NCI-H2196 (cell line): ENCODE measurements around the gene PHF20.
"Not testable (repeated sequence)": the region's sequence is repeated elsewhere in the genome, so short reads cannot be mapped to it uniquely, and the experiment has no call there.

Experiments used
- DNase-seq: peaks from one replicate; lab custom pipeline; 2025; ENCODE audit not compliant: unreplicated experiment; lab: John Stamatoyannopoulos, UW

Gene PHF20

DNA sequence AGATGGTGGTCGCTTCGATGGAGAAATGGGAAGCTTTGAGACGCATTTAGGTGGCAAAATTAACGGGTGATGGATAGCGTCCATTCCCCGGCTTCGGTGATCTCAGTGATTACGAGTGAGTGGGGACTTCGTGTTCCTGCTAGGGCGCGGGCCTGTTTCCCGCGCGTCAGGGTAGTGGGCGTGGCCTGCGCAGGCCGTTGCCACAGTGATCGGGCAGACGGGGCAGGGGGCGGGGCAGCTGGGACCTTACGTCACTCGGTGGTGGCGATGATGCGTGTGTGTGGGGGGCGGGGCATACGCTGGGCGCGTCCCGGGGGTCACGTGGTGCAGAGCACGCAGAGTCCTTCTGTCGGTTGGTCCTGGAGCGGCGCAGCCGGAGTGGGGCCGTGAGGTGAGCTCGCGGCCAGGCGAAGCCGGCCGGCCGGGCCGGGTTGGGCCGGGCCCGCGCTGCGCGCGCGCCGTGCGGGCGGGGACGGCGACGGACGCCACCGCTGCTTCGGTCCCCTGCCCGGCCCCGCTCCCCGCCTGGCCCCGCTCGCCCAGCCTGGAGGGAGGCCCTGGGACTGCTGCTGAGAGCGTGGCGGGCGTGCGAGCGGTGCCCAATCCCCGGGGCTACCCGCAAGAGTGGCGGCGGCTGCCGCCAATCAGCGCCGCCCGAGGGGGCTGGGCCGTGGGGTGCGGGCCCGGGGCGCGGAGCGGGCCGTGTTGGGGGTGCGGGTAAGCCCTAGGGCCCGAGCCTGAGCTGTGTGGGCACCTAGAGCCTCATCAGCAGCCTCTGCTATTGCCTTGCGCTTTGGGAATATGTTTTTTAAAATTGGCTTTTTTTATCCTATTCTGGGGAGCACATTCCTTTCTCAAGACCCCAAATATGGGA, at the start of gene PHF20:
Gene PHF20, plus strand, starts transcription at position 327 of the 874 bp plus-strand sequence. CDS start 29,508 bp downstream, outside the sequence.
- peak; percentile 99 for DNase-seq

DNA sequence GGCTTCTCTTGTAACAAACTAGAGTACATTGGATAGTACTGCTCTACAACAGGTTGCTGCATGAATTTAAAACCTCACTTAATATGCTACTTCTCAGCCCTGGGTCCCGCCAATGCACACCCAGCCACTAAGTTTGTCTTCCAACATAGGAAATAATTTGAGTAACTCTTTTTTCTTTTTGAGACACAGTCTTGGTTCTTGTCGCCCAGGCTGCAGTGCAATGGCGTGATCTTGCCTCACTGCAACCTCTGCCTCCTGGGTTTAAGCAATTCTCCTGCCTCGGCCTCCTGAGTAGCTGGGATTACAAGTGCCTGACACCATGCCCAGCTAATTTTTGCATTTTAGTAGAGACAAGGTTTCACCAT, 48.6 kb upstream of the PHF20 start:
- DNase-seq = not testable (repeated sequence)

DNA sequence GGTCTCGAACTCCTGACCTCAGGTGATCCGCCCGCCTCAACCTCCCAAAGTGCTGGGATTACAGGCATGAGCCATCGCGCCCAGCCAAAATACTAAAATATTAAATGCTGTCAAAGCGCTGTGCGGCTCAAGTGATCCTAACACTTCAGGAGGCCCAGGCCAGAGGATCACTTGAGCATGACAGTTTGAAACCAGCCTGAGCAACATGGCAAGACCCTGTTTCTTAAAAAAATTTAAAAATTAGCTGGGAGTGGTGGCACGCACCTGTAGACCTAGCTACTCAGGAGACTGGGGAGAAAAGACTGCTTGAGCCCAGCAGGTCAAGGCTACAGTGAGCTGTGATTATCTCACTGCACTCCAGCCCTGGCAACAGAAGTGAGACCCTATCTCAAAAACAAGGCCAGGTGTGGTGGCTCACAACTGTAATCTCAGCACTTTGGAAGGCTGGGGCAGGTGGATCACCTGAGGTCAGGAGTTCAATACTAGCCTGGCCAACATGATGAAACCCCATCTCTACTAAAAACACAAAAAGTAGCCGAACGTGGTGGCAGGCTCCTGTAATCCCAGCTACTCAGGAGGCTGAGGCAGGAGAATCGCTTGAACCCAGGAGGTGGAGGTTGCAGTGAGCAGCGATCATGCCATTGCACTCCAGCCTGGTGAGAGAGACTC, 48.0 kb upstream of the PHF20 start:
- not testable (repeated sequence) for DNase-seq

DNA sequence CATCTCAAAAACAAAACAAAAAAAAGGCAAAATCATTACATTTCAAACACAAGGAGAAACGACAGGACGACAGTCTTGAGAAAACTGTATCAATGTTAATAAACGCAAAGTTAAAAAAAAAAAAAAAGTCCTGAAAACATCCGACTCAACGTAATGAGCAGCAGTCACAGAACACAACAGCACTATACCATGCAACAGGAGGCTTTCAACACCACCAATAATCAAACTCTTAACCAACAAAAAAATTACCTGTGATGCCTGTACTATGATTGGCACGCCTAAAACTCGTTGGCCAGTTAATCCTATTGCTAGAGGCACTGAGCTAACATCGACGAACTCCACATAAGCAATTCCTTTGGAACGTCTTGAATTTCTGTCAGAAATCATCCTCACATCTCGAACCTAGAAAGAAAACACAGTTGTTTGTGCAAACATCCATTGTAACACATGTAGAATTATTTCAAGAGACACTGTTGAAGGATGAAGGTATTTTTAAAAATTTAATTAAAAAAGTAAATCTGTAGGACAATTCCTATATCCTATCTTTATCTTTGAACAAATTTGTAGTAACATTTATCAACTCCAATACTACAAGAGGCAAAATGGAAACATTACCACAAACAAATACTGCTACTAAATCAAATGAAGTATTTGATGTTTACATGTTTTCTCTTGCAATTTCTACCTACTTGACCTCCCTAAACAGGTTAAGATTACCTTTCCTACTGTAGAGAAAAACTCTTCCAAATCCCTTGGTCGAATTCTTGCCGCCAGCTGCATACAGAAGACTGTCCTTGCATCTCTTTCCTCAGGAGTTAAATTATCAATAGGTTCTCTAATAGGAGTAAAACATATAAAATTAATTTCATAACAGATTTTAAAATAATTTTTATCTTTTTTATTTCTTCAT, 47.2 kb upstream of the PHF20 start:
- no peak for DNase-seq

- no peak for DNase-seq
Measured at GRCh38 chr20:35726842-35727711, 44.7 kb upstream of the PHF20 start.

DNA sequence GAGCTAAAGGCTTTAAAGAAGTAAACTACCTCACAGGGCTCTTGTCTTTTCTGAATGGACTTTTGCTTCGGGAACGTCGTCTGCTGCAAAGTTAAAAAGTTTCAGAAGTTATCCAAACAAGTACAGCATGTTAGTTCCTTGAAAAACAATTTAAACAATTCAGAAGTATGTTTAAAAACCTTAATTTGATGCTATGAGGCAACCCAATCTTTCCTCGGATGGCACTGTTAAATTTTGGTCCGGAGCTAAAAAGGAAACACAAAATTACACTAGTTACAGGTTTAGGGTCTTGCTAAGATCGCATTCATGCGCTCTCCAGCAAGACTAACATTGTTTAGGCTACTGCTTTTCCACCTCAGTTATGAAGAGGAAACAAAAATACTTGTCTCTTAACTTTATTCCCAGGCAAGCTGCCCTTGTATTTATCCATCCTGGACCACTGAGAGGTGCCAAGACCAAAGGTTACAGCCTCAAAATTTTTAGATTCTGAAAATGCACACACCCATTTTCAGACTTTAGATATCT, 42.5 kb upstream of the PHF20 start:
- DNase-seq = no peak

GRCh38 chr20:35729836-35730582, 41.8 kb upstream of the PHF20 start:
- DNase-seq = no peak

DNA sequence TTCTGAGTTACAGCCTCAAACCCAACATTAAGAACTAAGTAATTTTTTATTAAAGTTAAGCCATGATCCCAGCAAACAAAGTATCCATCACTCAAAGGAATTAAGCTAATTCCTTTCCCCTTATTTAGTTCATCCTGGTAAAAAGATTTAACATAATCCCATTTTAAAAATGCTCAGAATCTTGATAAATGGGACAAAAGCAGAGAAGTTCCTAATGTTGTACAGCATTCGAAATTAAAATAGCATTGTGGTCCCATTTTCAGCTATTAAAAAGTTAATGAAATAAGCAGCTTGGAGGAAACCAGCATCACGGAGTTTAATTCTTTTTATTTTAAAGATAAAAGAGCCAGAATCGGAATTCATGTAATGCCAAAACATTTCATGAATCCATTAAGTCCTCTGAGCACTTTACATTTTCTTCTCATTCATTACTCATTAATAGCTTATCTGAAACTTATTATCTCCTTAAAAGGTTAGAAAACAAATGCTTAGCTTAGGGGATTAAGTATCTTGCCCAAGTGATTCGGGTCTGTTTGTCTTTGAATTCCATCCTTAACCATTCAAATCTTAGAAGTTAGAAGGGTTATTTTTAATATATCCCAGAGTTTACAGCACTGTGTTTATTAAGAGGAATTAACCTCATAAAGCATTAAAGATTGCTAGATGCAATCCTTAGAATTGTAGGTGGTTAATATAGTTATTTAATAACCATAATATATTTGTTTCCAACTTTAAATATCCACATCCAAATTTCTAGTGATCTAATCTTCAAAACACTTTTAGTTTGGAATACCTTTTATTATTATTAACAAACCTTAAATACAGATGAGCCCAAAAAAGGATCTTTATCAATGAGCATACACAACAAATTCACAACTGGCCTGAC, 41.0 kb upstream of the PHF20 start:
- no peak for DNase-seq

DNA sequence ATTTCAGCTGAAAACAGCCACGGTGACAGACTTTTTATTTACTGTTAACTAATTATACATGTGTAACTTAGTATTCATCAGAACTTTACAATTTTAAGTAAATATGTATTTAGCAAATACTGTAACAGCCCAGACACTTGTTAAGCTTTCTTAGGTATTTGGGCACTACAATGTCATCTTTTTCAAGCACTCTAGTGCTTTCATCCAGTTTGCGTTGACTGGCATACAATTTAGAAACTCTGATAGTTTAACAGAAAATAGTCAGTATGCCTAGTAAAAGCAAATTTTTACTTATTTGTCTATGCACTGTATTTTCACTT, 40.4 kb upstream of the PHF20 start:
- DNase-seq = no peak

DNA sequence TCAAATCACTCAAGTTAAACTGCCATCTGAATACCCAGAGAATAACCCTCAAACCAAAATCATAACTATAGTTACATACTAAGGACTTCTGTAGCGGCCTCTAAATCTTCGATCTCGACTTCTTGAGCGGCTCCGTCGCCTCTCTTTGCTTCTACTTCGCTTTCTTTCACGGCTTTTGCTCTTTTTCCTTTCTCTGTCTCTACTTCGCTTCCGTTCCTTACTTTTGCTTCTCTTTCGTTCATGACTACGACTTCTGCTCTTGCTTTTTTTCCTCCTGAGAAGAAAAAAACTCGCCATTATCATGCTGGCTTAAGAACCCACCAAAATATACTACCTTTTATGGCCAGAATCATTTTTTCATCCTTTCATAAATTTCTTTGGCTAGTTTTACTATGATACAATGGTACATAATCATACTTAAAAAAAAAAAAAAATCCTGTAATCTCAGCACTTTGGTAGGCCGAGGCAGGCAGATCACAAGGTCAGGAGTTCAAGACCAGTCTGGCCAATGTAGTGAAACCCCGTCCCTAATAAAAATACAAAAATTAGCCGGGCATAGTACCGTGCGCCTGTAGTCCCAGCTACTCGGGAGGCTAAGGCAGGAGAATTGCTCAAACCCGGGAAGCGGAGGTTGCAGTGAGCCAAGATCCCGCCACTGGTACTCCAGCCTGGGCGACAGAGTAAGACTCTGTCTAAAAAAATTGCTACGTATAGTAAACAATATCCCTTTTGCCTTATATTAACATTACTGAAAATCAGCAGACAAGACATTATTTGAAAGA, 39.8 kb upstream of the PHF20 start:
- DNase-seq = no peak

- DNase-seq = no peak
Measured at GRCh38 chr20:35732644-35732982, 39.2 kb upstream of the PHF20 start.

DNA sequence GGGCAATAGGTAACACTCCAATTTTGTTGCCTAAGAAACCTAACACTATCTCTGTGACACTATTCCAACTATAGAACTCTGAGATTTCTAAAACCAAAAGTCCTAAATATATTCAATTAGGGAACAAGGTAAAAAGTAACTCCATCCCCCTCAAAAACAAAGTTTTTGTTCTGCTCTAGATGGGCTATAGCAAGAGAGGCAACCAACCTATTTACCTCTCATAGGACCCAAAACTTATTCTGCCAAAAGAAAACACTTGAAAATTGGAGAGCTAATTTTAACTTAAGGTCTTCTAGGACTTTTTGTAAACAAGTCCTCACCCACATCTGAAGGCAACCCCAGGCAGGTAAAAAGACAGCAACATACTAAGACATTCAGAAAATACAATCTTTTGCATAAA, 37.4 kb upstream of the PHF20 start:
- DNase-seq = no peak

GRCh38 chr20:35734777-35735649, 36.8 kb upstream of the PHF20 start:
- DNase-seq = no peak

DNA sequence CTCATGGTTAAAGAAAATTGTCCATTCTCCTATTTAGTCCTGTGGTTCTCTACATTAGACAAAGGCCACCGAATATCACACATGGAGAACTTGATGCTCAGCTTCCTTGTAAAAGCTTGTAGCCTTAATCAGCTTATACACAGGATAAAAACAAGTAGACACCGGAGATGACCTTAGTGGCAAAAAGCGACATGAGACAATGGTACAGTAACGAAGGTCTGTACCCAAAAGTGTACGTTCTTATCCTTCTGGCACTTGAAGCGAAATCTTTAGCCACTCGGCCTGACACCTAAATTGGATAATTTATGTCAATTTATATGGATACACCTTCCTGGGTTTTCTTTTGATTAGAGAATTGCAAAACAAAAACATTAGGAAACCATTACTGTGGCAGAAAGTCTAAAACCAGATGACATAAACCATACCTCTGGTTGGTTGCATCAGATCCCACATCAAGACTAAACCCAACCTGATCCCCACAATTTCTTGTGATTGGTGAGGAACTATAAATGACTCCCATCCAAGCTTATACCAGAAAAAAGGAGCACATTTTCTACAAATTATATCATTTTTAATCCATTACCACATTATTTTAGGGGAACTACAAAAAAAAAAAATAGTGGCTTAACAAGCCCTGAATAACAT, 35.9 kb upstream of the PHF20 start:
- DNase-seq = no peak

- DNase-seq = no peak
Measured at GRCh38 chr20:35737865-35738333, 33.9 kb upstream of the PHF20 start.

DNA sequence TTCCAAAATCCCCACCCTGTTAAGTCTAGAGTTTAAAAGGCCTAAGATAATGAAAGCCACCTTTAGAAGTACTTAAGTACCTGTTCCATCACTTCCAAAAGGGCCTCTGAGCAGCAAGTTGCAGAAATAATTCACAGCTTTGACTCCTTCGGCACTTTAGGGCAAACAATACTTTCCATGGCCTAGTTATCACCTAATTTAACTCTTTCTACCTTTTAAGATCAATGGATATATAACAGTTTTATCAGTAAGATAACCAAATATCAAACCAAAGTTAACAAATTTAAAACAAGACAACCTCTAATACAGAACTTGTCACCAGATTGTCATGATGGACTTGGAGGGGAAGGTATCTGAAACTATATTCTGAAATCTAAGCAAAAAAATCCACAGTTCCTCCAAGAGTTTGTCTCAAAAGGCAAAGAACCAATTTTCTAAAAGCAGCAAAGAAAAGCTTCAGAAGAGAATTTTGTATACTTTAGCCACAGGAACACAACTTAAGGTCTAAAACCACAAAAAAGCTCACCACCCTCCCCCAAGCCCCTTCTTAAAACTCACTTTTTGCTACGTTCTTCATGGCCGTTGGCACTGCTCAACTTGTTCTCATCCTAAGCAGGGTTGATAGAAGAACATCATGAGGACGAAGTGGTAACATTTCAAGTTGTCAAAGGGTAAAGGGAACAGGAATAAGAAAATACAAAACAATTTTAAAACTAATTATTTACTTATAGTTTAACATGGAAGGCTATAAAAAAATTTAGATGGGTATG, 33.2 kb upstream of the PHF20 start:
- no peak for DNase-seq
